HCT116 (cell line): ENCODE results near the gene DCDC2.

Experiments
- EGR1 ChIP-seq: IDR thresholded peaks from 2 replicates; pipeline ENCODE4 v1.6.1; 2012; ENCODE audit warnings: low read depth
- ELF1 ChIP-seq: IDR thresholded peaks from 2 replicates; pipeline ENCODE4 v1.6.1; 2012; ENCODE audit warnings: low read depth, borderline replicate concordance
- EZH2 ChIP-seq: fragments of 200-600 bp; sonication (generic); IDR thresholded peaks from 2 replicates; pipeline ENCODE4 v1.6.1; 2017; ENCODE audit warnings: antibody characterized with exemption, mixed run types
- JUND ChIP-seq: IDR thresholded peaks from 2 replicates; pipeline ENCODE4 v1.6.1; 2012
- POLR2A ChIP-seq: IDR thresholded peaks from 2 replicates; pipeline ENCODE4 v1.7.0; 2011; ENCODE audit warnings: borderline replicate concordance; ENCODE audit not compliant: insufficient read depth, insufficient read length; ENCODE audit errors: extremely low read depth
- POLR2AphosphoS5 ChIP-seq: IDR thresholded peaks from 2 replicates; pipeline ENCODE4 v1.6.1; 2011; ENCODE audit warnings: mild to moderate bottlenecking, low read depth, low read length, moderate library complexity
- RAD21 ChIP-seq: IDR thresholded peaks from 2 replicates; pipeline ENCODE4 v1.6.1; 2012; ENCODE audit warnings: low read depth, mild to moderate bottlenecking
- REST ChIP-seq: IDR thresholded peaks from 2 replicates; pipeline ENCODE4 v1.6.1; 2012; ENCODE audit warnings: low read depth

- TF ChIP-seq EGR1 (no peak), JUND (no peak), REST (no peak), POLR2A (no peak), EZH2 (no peak), POLR2AphosphoS5 (no peak), ELF1 (no peak), RAD21 (no peak)
These were observed at the start of gene DCDC2 for GRCh38 chr6:24357336-24358218.
